Prostate gland (tissue), 2 donors: ENCODE measurements around the gene CTNNA3.

Experiments used
- POLR2A ChIP-seq: fragments of 450-650 bp; IDR thresholded peaks from one replicate; pipeline ENCODE4 v1.6.1; 2016; ENCODE audit warnings: antibody characterized with exemption, mild to moderate bottlenecking
- POLR2AphosphoS5 ChIP-seq: sonication (generic); formaldehyde crosslinking; IDR thresholded peaks from one replicate; pipeline ENCODE4 v1.6.1; 2017; ENCODE audit warnings: antibody characterized with exemption
- TF ChIP-seq, protein P1 (sequence below), 4 experiments: fragments of 200-600 bp in 2 of 4; fragments of 450-650 bp in 2 of 4; sonication (generic) in 2 of 4; IDR thresholded peaks; 1 replicate in 3 of 4; 2 replicates in 1 of 4; pipeline ENCODE4 v1.5.1; 2016 to 2019; ENCODE audit warnings: antibody characterized with exemption in 4 of 4, mild to moderate bottlenecking in 2 of 4, moderate library complexity in 2 of 4

- TF ChIP-seq, protein P1, sequence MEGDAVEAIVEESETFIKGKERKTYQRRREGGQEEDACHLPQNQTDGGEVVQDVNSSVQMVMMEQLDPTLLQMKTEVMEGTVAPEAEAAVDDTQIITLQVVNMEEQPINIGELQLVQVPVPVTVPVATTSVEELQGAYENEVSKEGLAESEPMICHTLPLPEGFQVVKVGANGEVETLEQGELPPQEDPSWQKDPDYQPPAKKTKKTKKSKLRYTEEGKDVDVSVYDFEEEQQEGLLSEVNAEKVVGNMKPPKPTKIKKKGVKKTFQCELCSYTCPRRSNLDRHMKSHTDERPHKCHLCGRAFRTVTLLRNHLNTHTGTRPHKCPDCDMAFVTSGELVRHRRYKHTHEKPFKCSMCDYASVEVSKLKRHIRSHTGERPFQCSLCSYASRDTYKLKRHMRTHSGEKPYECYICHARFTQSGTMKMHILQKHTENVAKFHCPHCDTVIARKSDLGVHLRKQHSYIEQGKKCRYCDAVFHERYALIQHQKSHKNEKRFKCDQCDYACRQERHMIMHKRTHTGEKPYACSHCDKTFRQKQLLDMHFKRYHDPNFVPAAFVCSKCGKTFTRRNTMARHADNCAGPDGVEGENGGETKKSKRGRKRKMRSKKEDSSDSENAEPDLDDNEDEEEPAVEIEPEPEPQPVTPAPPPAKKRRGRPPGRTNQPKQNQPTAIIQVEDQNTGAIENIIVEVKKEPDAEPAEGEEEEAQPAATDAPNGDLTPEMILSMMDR (IDR thresholded peaks at IDR 0.05): no peak
- no peak for TF ChIP-seq POLR2AphosphoS5
- TF ChIP-seq POLR2A: no peak
These were observed 1544.6 kb downstream of the CTNNA3 start for GRCh38 chr10:66151346-66151745.
